ENCODE data around the gene RPL35A.
"Not testable (repeated sequence)": the region's sequence is repeated elsewhere in the genome, so short reads cannot be mapped to it uniquely, and the experiment has no call there.

RPL35A gene

GRCh38 chr3:197927578-197927977 is 22.4 kb upstream of the RPL35A start:
- not testable (repeated sequence) for H3K9ac ChIP-seq (ENCODE audit: low read length); H3K27ac ChIP-seq (ENCODE audit: low read depth, low read length); H3K36me3 ChIP-seq (ENCODE audit: control insufficient read depth, insufficient read depth, low read length); H3K4me1 ChIP-seq (ENCODE audit: control insufficient read depth, insufficient read depth, low read length); H3K4me3 ChIP-seq (ENCODE audit: low read length); H3K27me3 ChIP-seq (ENCODE audit: control insufficient read depth, insufficient read depth, low read length)

- Histone ChIP-seq H3K9ac (ENCODE audit: low read length) (no peak overlapping the region), H3K4me3 (ENCODE audit: low read length) (no peak overlapping the region), H3K4me1 (ENCODE audit: control insufficient read depth, insufficient read depth, low read length) (no peaks in the 10 kb centered on the region), H3K27ac (ENCODE audit: low read depth, low read length) (no peak overlapping the region), H3K36me3 (ENCODE audit: control insufficient read depth, insufficient read depth, low read length) (no peaks in the 10 kb centered on the region), H3K27me3 (ENCODE audit: control insufficient read depth, insufficient read depth, low read length) (no peaks in the 10 kb centered on the region)
These were observed 13.1 kb upstream of the RPL35A start for GRCh38 chr3:197936819-197937384.

GRCh38 chr3:197940745-197941384 is 9.1 kb upstream of the RPL35A start:
- H3K27me3 ChIP-seq (ENCODE audit: control insufficient read depth, insufficient read depth, low read length), result no peaks in the 10 kb centered on the region
- no peaks in the 10 kb centered on the region for H3K4me1 ChIP-seq (ENCODE audit: control insufficient read depth, insufficient read depth, low read length)
- H3K36me3 ChIP-seq (ENCODE audit: control insufficient read depth, insufficient read depth, low read length), result no peaks in the 10 kb centered on the region
- no peak overlapping the region for H3K9ac ChIP-seq (ENCODE audit: low read length)
- H3K4me3 ChIP-seq (ENCODE audit: low read length), result no peak overlapping the region
- H3K27ac ChIP-seq (ENCODE audit: low read depth, low read length), result no peak overlapping the region

GRCh38 chr3:197942956-197943556 is 6.9 kb upstream of the RPL35A start:
- Histone ChIP-seq H3K27me3 (ENCODE audit: control insufficient read depth, insufficient read depth, low read length) (no peaks in the 10 kb centered on the region), H3K27ac (ENCODE audit: low read depth, low read length) (no peak overlapping the region), H3K4me1 (ENCODE audit: control insufficient read depth, insufficient read depth, low read length) (no peaks in the 10 kb centered on the region), H3K4me3 (ENCODE audit: low read length) (no peak overlapping the region), H3K36me3 (ENCODE audit: control insufficient read depth, insufficient read depth, low read length) (no peaks in the 10 kb centered on the region), H3K9ac (ENCODE audit: low read length) (no peak overlapping the region)

GRCh38 chr3:197949191-197949777 is 706 bp upstream of the RPL35A start:
- Histone ChIP-seq H3K27me3 (ENCODE audit: control insufficient read depth, insufficient read depth, low read length) (no peaks in the 10 kb centered on the region), H3K9ac (ENCODE audit: low read length) (peak overlapping the region; percentile 24), H3K4me3 (ENCODE audit: low read length) (peak overlapping the region; percentile 99), H3K4me1 (ENCODE audit: control insufficient read depth, insufficient read depth, low read length) (peaks cover 7% of the 10 kb centered on the region), H3K36me3 (ENCODE audit: control insufficient read depth, insufficient read depth, low read length) (peaks cover 10% of the 10 kb centered on the region), H3K27ac (ENCODE audit: low read depth, low read length) (peak overlapping the region; percentile 99)

- Histone ChIP-seq H3K27me3 (ENCODE audit: control insufficient read depth, insufficient read depth, low read length) (no peaks in the 10 kb centered on the region), H3K27ac (ENCODE audit: low read depth, low read length) (peak overlapping the region; percentile 99), H3K4me3 (ENCODE audit: low read length) (peak overlapping the region; percentile 99), H3K9ac (ENCODE audit: low read length) (peak overlapping the region; percentile 100), H3K36me3 (ENCODE audit: control insufficient read depth, insufficient read depth, low read length) (peaks cover 23% of the 10 kb centered on the region), H3K4me1 (ENCODE audit: control insufficient read depth, insufficient read depth, low read length) (peaks cover 7% of the 10 kb centered on the region)
These were observed 679 bp downstream of the RPL35A start for GRCh38 chr3:197950677-197951061.

- H3K9ac ChIP-seq (ENCODE audit: low read length), result peak overlapping the region; percentile 43
- H3K4me1 ChIP-seq (ENCODE audit: control insufficient read depth, insufficient read depth, low read length), result peaks cover 7% of the 10 kb centered on the region
- H3K27ac ChIP-seq (ENCODE audit: low read depth, low read length), result no peak overlapping the region
- peak overlapping the region; percentile 99 for H3K4me3 ChIP-seq (ENCODE audit: low read length)
- no peaks in the 10 kb centered on the region for H3K27me3 ChIP-seq (ENCODE audit: control insufficient read depth, insufficient read depth, low read length)
- H3K36me3 ChIP-seq (ENCODE audit: control insufficient read depth, insufficient read depth, low read length), result peaks cover 27% of the 10 kb centered on the region
These were observed 1.5 kb downstream of the RPL35A start for GRCh38 chr3:197951392-197951990.

GRCh38 chr3:197952440-197952839 is 2.5 kb downstream of the RPL35A start:
- H3K27me3 ChIP-seq (ENCODE audit: control insufficient read depth, insufficient read depth, low read length), result no peaks in the 10 kb centered on the region
- H3K27ac ChIP-seq (ENCODE audit: low read depth, low read length), result no peak overlapping the region
- H3K4me1 ChIP-seq (ENCODE audit: control insufficient read depth, insufficient read depth, low read length), result peaks cover 7% of the 10 kb centered on the region
- H3K4me3 ChIP-seq (ENCODE audit: low read length), result no peak overlapping the region
- H3K9ac ChIP-seq (ENCODE audit: low read length), result no peak overlapping the region
- H3K36me3 ChIP-seq (ENCODE audit: control insufficient read depth, insufficient read depth, low read length), result peaks cover 27% of the 10 kb centered on the region

- peaks cover 27% of the 10 kb centered on the region for H3K36me3 ChIP-seq (ENCODE audit: control insufficient read depth, insufficient read depth, low read length)
These were observed 3.3 kb downstream of the RPL35A start for GRCh38 chr3:197953325-197953724.

GRCh38 chr3:197953881-197954280 is 3.9 kb downstream of the RPL35A start:
- peaks cover 7% of the 10 kb centered on the region for H3K4me1 ChIP-seq (ENCODE audit: control insufficient read depth, insufficient read depth, low read length)
- no peaks in the 10 kb centered on the region for H3K27me3 ChIP-seq (ENCODE audit: control insufficient read depth, insufficient read depth, low read length)
- peaks cover 27% of the 10 kb centered on the region for H3K36me3 ChIP-seq (ENCODE audit: control insufficient read depth, insufficient read depth, low read length)
- H3K9ac ChIP-seq (ENCODE audit: low read length), result no peak overlapping the region
- no peak overlapping the region for H3K4me3 ChIP-seq (ENCODE audit: low read length)
- H3K27ac ChIP-seq (ENCODE audit: low read depth, low read length), result no peak overlapping the region

More at GRCh38 chr3:197953325-197953724, 3.3 kb downstream of the RPL35A start:
- Histone ChIP-seq H3K9ac (ENCODE audit: low read length) (no peak overlapping the region), H3K4me3 (ENCODE audit: low read length) (no peak overlapping the region), H3K27me3 (ENCODE audit: control insufficient read depth, insufficient read depth, low read length) (no peaks in the 10 kb centered on the region), H3K4me1 (ENCODE audit: control insufficient read depth, insufficient read depth, low read length) (peaks cover 7% of the 10 kb centered on the region), H3K27ac (ENCODE audit: low read depth, low read length) (no peak overlapping the region)

GRCh38 chr3:197955892-197956477 is 6.0 kb downstream of the RPL35A start:
- no peak overlapping the region for H3K4me3 ChIP-seq (ENCODE audit: low read length)
- peaks cover 12% of the 10 kb centered on the region for H3K4me1 ChIP-seq (ENCODE audit: control insufficient read depth, insufficient read depth, low read length)
- H3K27me3 ChIP-seq (ENCODE audit: control insufficient read depth, insufficient read depth, low read length), result no peaks in the 10 kb centered on the region
- H3K36me3 ChIP-seq (ENCODE audit: control insufficient read depth, insufficient read depth, low read length), result peaks cover 27% of the 10 kb centered on the region
- no peak overlapping the region for H3K9ac ChIP-seq (ENCODE audit: low read length)
- no peak overlapping the region for H3K27ac ChIP-seq (ENCODE audit: low read depth, low read length)

- peaks cover 11% of the 10 kb centered on the region for H3K4me1 ChIP-seq (ENCODE audit: control insufficient read depth, insufficient read depth, low read length)
- H3K4me3 ChIP-seq (ENCODE audit: low read length), result no peak overlapping the region
- H3K27me3 ChIP-seq (ENCODE audit: control insufficient read depth, insufficient read depth, low read length), result no peaks in the 10 kb centered on the region
- H3K27ac ChIP-seq (ENCODE audit: low read depth, low read length), result no peak overlapping the region
- H3K9ac ChIP-seq (ENCODE audit: low read length), result no peak overlapping the region
- peaks cover 27% of the 10 kb centered on the region for H3K36me3 ChIP-seq (ENCODE audit: control insufficient read depth, insufficient read depth, low read length)
These were observed 6.6 kb downstream of the RPL35A start for GRCh38 chr3:197956626-197956988.
